GM21360 (cell line): Measurements from ENCODE around the gene KRT82.
A peak's percentile ranks its signal among the peaks of the same experiment; 100 is the strongest.

Source experiments
- ATAC-seq: cut with Tn5 transposase; IDR thresholded peaks from one replicate; pipeline ENCODE4 v1.9.1; 2021; ENCODE audit warnings: mild to moderate bottlenecking, moderate library complexity; ENCODE audit not compliant: unreplicated experiment

The KRT82 gene

GRCh38 chr12:52363111-52363679 is 42.9 kb downstream of the KRT82 start:
- ATAC-seq: no peak

GRCh38 chr12:52362118-52362726 is 43.9 kb downstream of the KRT82 start:
- no peak for ATAC-seq

GRCh38 chr12:52361553-52361952 is 44.6 kb downstream of the KRT82 start:
- ATAC-seq: no peak

- no peak for ATAC-seq
Observed at GRCh38 chr12:52360663-52361271, 45.4 kb downstream of the KRT82 start.

- no peak for ATAC-seq
Observed at GRCh38 chr12:52360106-52360662, 46.0 kb downstream of the KRT82 start.

GRCh38 chr12:52359621-52360061 is 46.5 kb downstream of the KRT82 start:
- ATAC-seq: no peak

- peak; percentile 75 for ATAC-seq
Observed at GRCh38 chr12:52358575-52359350, 47.4 kb downstream of the KRT82 start.

GRCh38 chr12:52356762-52357580 is 49.2 kb downstream of the KRT82 start:
- ATAC-seq: no peak

- ATAC-seq: no peak
Observed at GRCh38 chr12:52356031-52356761, 49.9 kb downstream of the KRT82 start.

GRCh38 chr12:52355176-52355575 is 51.0 kb downstream of the KRT82 start:
- ATAC-seq: no peak

- no peak for ATAC-seq
Observed at GRCh38 chr12:52354200-52354599, 51.9 kb downstream of the KRT82 start.

GRCh38 chr12:52353766-52354165 is 52.4 kb downstream of the KRT82 start:
- no peak for ATAC-seq

GRCh38 chr12:52352951-52353350 is 53.2 kb downstream of the KRT82 start:
- no peak for ATAC-seq

GRCh38 chr12:52351196-52352059 is 54.7 kb downstream of the KRT82 start:
- ATAC-seq: no peak

GRCh38 chr12:52350786-52351185 is 55.3 kb downstream of the KRT82 start:
- ATAC-seq: no peak

GRCh38 chr12:52350021-52350620 is 56.0 kb downstream of the KRT82 start:
- no peak for ATAC-seq

GRCh38 chr12:52349196-52349595 is 56.9 kb downstream of the KRT82 start:
- no peak for ATAC-seq
